Nephron progenitor cell (in vitro differentiated cells): ENCODE results near the gene PPBP.
"Not testable (repeated sequence)": the region's sequence is repeated elsewhere in the genome, so short reads cannot be mapped to it uniquely, and the experiment has no call there.

Experiments used
- DNase-seq: peaks from one replicate; pipeline ENCODE4 v3.0.0; 2021
- H3K27ac Mint-ChIP-seq: 2 replicates; pipeline ENCODE4 v1.8.0; 2021; ENCODE audit warnings: mild to moderate bottlenecking, moderate library complexity, mixed read lengths
- H3K27me3 Mint-ChIP-seq: 2 replicates; pipeline ENCODE4 v1.8.0; 2021; ENCODE audit warnings: mild to moderate bottlenecking, low read depth, mixed read lengths; ENCODE audit not compliant: poor library complexity
- H3K36me3 Mint-ChIP-seq: 2 replicates; pipeline ENCODE4 v1.8.0; 2021; ENCODE audit warnings: low read depth, mixed read lengths
- H3K4me1 Mint-ChIP-seq: 2 replicates; pipeline ENCODE4 v1.8.0; 2021; ENCODE audit warnings: mixed read lengths
- H3K4me3 Mint-ChIP-seq: 2 replicates; pipeline ENCODE4 v1.8.0; 2021; ENCODE audit warnings: mild to moderate bottlenecking, moderate library complexity, mixed read lengths
- H3K9me3 Mint-ChIP-seq: 2 replicates; pipeline ENCODE4 v1.8.0; 2021; ENCODE audit warnings: mild to moderate bottlenecking, moderate library complexity, mixed read lengths
- CTCF ChIP-seq: fragments of 200-600 bp; sonication (generic); IDR thresholded peaks from 2 replicates; pipeline ENCODE4 v1.5.0; 2021; ENCODE audit warnings: antibody characterized with exemption

The PPBP gene

GRCh38 chr4:73984736-73985527 is 3.1 kb downstream of the PPBP start:
- no peak overlapping the region for H3K4me3 Mint-ChIP-seq

GRCh38 chr4:73981175-73981574 is 6.8 kb downstream of the PPBP start:
- not testable (repeated sequence) for DNase-seq, H3K27me3 Mint-ChIP-seq, H3K36me3 Mint-ChIP-seq, H3K27ac Mint-ChIP-seq, H3K4me3 Mint-ChIP-seq, H3K4me1 Mint-ChIP-seq, H3K9me3 Mint-ChIP-seq

More at GRCh38 chr4:73984736-73985527, 3.1 kb downstream of the PPBP start:
- TF ChIP-seq CTCF = no peak
- Mint-ChIP-seq H3K4me1 (no peaks in the 10 kb centered on the region), H3K27me3 (peaks cover 10% of the 10 kb centered on the region), H3K9me3 (no peaks in the 10 kb centered on the region), H3K36me3 (no peaks in the 10 kb centered on the region), H3K27ac (no peak overlapping the region)
- DNase-seq = no peak

GRCh38 chr4:73979407-73979957 is 8.5 kb downstream of the PPBP start:
- Mint-ChIP-seq H3K27me3 (peaks cover 6% of the 10 kb centered on the region), H3K36me3 (no peaks in the 10 kb centered on the region), H3K4me1 (no peaks in the 10 kb centered on the region), H3K27ac (no peak overlapping the region), H3K4me3 (no peak overlapping the region), H3K9me3 (no peaks in the 10 kb centered on the region)
- TF ChIP-seq CTCF = no peak
- no peak for DNase-seq

- Mint-ChIP-seq H3K4me3 (no peak overlapping the region), H3K9me3 (peaks cover under 1% of the 10 kb centered on the region), H3K27ac (no peak overlapping the region), H3K27me3 (peaks cover 6% of the 10 kb centered on the region), H3K36me3 (no peaks in the 10 kb centered on the region), H3K4me1 (no peaks in the 10 kb centered on the region)
- DNase-seq = no peak
- TF ChIP-seq CTCF = no peak
Observed at GRCh38 chr4:73978886-73979285, 9.1 kb downstream of the PPBP start.

GRCh38 chr4:73976716-73977115 is 11.3 kb downstream of the PPBP start:
- Mint-ChIP-seq H3K36me3 (no peaks in the 10 kb centered on the region), H3K27ac (no peak overlapping the region)
- TF ChIP-seq CTCF = no peak

GRCh38 chr4:73976217-73976616 is 11.8 kb downstream of the PPBP start:
- Mint-ChIP-seq H3K27me3 (no peaks in the 10 kb centered on the region), H3K4me1 (no peaks in the 10 kb centered on the region), H3K36me3 (no peaks in the 10 kb centered on the region), H3K27ac (no peak overlapping the region), H3K4me3 (no peak overlapping the region), H3K9me3 (peaks cover 19% of the 10 kb centered on the region)
- DNase-seq = no peak
- TF ChIP-seq CTCF = no peak

More at GRCh38 chr4:73976716-73977115, 11.3 kb downstream of the PPBP start:
- H3K9me3 Mint-ChIP-seq = peaks cover 14% of the 10 kb centered on the region
- no peaks in the 10 kb centered on the region for H3K27me3 Mint-ChIP-seq
- no peaks in the 10 kb centered on the region for H3K4me1 Mint-ChIP-seq
- no peak overlapping the region for H3K4me3 Mint-ChIP-seq
- no peak for DNase-seq
